Measurements from ENCODE around the gene GIPC3.
A peak's percentile ranks its signal among the peaks of the same experiment; 100 is the strongest.

The GIPC3 gene

DNA sequence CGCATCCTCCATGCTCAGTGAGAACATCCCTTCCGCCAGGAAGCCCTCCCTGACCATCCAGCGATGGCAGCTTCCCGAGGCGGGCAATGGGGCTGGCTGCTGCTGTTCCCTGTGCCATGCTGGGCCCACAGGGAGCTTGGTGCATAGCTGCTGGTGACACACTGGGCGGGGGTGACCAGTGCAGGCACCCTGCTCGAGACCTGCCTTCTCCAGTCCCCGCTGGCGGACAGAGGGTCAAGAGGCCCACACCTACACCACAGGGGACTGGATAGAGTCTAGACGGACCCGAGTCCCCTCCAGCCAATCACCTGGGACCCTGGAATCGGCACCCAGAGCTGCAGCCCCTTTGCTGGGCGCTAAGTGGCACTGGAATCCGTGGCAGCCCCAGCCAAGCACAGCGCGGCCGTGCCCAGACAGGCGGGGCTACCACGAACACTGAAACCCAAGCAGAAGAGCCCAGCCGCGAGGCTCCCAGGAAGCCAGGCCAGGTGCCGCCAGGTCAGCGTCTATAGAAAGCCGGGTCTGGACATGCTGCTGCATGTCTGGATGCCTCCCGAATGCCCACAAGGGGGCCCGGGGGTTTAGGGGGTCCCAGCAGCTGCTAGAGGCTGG, 30.4 kb downstream of the GIPC3 start:
- no peaks in the 10 kb centered on the region for H3K9me3 Mint-ChIP-seq
- H3K4me1 Mint-ChIP-seq: no peaks in the 10 kb centered on the region
- peaks cover 5% of the 10 kb centered on the region for H3K36me3 Mint-ChIP-seq (ENCODE audit: low read depth)
- H3K27me3 Mint-ChIP-seq (ENCODE audit: low read depth): no peaks in the 10 kb centered on the region
- TF ChIP-seq, protein P1, sequence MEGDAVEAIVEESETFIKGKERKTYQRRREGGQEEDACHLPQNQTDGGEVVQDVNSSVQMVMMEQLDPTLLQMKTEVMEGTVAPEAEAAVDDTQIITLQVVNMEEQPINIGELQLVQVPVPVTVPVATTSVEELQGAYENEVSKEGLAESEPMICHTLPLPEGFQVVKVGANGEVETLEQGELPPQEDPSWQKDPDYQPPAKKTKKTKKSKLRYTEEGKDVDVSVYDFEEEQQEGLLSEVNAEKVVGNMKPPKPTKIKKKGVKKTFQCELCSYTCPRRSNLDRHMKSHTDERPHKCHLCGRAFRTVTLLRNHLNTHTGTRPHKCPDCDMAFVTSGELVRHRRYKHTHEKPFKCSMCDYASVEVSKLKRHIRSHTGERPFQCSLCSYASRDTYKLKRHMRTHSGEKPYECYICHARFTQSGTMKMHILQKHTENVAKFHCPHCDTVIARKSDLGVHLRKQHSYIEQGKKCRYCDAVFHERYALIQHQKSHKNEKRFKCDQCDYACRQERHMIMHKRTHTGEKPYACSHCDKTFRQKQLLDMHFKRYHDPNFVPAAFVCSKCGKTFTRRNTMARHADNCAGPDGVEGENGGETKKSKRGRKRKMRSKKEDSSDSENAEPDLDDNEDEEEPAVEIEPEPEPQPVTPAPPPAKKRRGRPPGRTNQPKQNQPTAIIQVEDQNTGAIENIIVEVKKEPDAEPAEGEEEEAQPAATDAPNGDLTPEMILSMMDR (IDR thresholded peaks at IDR 0.05; ENCODE audit: unreplicated experiment in 3 of 3): no peak
- H3K4me3 Mint-ChIP-seq: no peak overlapping the region
- H3K27ac Mint-ChIP-seq: no peak overlapping the region

- Mint-ChIP-seq H3K36me3 (ENCODE audit: low read depth) (peaks cover 4% of the 10 kb centered on the region), H3K27me3 (ENCODE audit: low read depth) (no peaks in the 10 kb centered on the region), H3K4me3 (no peak overlapping the region), H3K9me3 (no peaks in the 10 kb centered on the region), H3K27ac (no peak overlapping the region), H3K4me1 (no peaks in the 10 kb centered on the region)
- TF ChIP-seq, protein P1 (IDR thresholded peaks at IDR 0.05; ENCODE audit: unreplicated experiment in 3 of 3): no peak
Observed at GRCh38 chr19:3617463-3617862, 32.2 kb downstream of the GIPC3 start.

- no peaks in the 10 kb centered on the region for H3K27me3 Mint-ChIP-seq (ENCODE audit: low read depth)
- H3K4me1 Mint-ChIP-seq: no peaks in the 10 kb centered on the region
- TF ChIP-seq, protein P1 (IDR thresholded peaks at IDR 0.05; ENCODE audit: unreplicated experiment in 3 of 3): peak; percentile 83 to 85 (median 84)
- H3K27ac Mint-ChIP-seq: no peak overlapping the region
- H3K4me3 Mint-ChIP-seq: no peak overlapping the region
- peaks cover 4% of the 10 kb centered on the region for H3K36me3 Mint-ChIP-seq (ENCODE audit: low read depth)
- no peaks in the 10 kb centered on the region for H3K9me3 Mint-ChIP-seq
Observed at GRCh38 chr19:3618144-3618810, 33.0 kb downstream of the GIPC3 start.

GRCh38 chr19:3618811-3619630, 33.7 kb downstream of the GIPC3 start:
- no peaks in the 10 kb centered on the region for H3K27me3 Mint-ChIP-seq (ENCODE audit: low read depth)
- no peak overlapping the region for H3K4me3 Mint-ChIP-seq
- TF ChIP-seq, protein P1 (IDR thresholded peaks at IDR 0.05; ENCODE audit: unreplicated experiment in 3 of 3): peak in 1 of 3 experiments; percentile 36
- peaks cover under 1% of the 10 kb centered on the region for H3K4me1 Mint-ChIP-seq
- peaks cover 4% of the 10 kb centered on the region for H3K36me3 Mint-ChIP-seq (ENCODE audit: low read depth)
- H3K27ac Mint-ChIP-seq: no peak overlapping the region
- H3K9me3 Mint-ChIP-seq: no peaks in the 10 kb centered on the region

DNA sequence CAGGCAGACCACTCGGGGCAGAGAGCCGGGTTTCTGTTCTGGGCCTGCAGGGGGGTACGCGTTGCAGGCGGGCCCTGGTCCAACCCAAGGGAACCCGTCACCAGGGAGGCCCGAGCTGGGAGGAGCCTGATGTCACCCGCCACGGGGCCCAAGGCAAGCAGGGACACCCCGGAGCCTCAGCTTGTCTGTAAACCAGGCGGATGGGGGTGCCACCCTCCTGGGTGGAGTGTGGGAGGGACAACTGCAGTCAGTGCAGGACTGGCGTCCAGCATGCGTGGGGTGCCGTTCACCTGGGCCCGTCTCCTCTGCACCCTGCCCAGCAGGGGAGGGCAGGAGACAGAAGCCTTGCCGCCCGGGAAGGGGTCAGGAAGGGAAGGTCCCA, 34.3 kb downstream of the GIPC3 start:
- Mint-ChIP-seq H3K27me3 (ENCODE audit: low read depth) (no peaks in the 10 kb centered on the region), H3K36me3 (ENCODE audit: low read depth) (peaks cover 4% of the 10 kb centered on the region), H3K9me3 (no peaks in the 10 kb centered on the region), H3K27ac (no peak overlapping the region), H3K4me3 (no peak overlapping the region), H3K4me1 (peaks cover 7% of the 10 kb centered on the region)
- TF ChIP-seq, protein P1 (IDR thresholded peaks at IDR 0.05; ENCODE audit: unreplicated experiment in 3 of 3): no peak

Data from nephron (organoid).